HG03457 (cell line): ENCODE results near the gene BCAM.

Source experiments
- ATAC-seq: cut with Tn5 transposase; IDR thresholded peaks from one replicate; pipeline ENCODE4 v1.9.1; 2021; ENCODE audit warnings: moderate number of reproducible peaks; ENCODE audit not compliant: unreplicated experiment

BCAM gene

DNA sequence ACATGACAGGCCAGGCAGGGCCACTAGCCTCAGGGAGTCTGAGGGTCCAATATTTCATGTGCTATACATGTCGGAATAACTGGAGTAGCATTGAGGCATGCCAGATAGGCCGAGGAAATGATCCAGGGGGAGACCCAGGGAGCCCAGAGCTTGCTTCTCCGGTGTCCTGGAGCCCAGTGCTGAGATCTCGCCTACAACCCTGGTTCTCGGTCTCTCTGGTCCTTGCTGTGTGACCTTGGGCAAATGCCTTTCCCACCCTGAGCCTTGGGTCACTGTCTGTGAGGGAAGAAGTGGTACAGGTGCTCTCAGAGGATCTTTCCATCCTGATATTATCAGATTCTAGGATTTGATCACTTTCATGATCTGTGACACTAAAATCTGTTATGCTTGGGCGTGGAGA, 19.9 kb upstream of the BCAM start:
- no peak for ATAC-seq

DNA sequence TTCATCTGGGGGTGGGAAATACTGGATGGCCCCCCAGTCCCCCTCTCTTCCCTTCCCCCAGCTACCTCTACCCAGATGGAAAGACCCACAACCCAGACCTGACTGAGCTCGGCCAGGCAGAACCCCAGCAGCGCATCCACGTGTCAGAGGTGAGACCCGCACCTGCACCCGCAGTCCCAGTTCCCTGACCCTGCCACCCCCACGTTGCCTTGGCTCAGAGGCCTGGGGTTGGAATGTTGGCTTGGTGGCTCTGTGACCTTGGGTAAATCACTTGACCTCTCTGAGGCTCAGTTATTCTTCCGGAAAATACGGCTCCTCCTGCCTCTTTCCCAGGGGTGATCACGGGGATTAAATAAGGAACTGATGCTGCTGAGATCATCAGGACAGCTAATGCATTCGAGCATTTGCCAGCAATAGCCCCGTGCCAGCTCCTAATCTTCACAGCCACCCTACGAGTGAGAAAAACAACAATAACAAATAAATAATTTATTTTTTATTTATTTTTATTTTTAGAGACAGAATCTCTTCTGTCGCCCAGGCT, 18.9 kb upstream of the BCAM start:
- no peak for ATAC-seq

DNA sequence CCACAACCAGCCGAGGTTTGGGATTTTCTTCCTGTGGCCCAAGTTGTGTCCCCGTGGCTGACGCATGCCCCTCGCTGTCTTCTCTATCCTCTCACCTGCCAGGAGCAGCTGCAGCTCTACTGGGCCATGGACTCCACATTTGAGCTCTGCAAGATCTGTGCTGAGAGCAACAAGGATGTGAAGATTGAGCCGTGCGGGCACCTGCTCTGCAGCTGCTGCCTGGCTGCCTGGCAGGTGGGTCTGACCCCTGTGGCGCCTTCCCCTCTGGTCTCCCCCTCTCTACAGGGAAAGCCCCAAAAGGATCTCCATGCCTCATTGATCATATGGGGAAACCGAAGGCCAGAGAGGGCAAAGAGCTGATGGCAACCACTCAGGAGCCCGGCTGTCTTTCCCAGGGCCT, 16.6 kb upstream of the BCAM start:
- ATAC-seq, result no peak

DNA sequence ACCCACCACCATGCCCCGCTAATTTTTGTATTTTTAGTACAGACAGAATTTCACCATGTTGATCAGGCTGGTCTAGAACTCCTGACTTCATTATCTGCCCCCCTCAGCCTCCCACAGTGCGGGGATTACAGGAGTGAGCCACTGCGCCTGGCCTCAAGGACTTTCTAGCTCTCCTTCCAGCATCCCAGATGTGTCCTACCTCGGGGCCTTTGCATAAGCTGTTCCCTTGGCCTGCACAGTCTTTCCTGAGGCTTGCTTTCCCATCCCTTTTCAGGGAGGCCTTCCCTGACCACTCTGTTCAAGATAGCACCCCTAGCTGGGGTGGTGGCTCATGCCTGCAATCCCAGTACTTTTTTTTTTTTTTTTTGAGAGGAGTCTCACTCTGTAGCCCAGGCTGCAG, 14.3 kb upstream of the BCAM start:
- ATAC-seq, result no peak

DNA sequence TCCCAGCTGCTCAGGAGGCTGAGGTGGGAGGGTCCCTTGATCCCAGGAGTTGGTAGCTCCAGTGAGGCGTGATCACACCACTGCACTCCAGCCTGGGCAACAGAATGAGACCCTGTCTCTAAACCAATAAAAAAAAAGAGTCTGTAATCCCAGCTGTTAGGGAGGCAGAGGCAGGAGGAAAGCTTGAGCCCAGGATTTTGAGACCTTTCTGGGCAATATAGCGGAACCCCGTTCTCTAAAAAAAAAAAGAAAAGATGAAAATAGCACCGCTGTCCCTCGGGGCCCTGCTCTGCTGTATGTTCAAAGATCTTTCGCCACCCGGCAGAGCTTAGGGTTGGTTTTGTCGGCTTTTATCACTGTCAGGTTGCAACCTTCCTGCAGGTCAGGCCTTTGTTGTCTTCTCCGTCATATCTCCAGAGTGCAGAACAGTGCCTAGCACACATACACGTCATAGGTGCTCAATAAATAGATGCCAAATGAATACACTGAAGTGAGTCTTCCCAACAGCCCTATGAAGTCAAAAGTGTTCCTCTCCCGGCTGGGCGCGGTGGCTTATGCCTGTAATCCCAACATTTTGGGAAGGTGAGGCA, 13.4 kb upstream of the BCAM start:
- ATAC-seq, result no peak

DNA sequence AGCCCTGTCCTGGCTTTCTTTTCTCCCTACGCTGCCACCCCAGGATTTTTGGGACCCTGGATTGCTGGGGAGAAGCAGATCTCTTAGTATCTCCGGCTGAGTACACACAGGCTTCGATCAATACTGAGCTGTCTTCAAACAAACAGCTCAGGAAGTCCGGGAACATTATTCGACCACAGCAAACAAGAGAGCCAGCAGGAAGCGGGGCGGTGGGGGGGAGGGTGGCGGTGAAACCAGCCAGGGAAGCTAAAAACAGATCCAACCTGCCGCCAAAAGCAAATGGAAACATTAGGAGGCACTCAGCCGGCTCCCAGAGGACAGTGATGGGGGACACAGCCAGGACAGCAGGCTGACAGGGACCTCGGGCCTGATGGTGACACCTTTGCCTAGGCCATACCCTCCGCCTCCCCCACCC, 12.2 kb upstream of the BCAM start:
- ATAC-seq, result no peak

DNA sequence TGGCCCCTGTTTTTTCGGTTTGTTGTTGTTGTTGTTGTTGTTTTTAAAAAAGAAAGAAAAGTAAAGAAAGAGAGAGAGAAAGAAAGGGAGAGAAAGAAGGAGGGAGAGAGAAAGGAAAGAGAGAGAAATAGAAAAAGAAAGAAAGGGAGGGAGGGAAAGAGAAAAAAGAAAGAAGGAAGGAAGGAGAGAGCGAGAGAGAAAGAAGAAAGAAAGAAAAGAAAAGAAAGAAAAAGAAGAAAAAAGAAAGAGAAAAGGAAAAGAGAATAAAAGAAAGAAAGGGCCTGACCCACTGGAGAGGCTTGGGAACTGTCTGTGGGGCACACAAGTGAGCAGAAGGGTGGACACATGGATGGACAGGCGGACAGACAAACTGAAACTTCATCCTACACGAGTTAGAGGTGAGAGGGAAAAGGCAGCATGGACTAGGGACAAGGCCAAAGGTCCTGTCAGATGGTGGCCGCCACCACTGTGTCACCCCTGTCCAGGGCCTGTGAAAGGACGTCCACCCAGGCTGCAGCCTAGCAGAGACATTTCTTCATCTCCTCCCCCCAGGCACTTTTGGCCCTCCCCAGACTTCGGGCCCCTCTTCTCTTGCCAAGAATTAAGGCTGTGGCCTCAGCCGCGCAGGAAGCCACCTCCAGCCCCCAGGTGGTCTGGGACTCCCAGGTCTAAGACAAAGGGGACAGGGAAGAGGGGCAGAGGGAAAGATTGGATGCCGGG, 9.1 kb upstream of the BCAM start:
- no peak for ATAC-seq

DNA sequence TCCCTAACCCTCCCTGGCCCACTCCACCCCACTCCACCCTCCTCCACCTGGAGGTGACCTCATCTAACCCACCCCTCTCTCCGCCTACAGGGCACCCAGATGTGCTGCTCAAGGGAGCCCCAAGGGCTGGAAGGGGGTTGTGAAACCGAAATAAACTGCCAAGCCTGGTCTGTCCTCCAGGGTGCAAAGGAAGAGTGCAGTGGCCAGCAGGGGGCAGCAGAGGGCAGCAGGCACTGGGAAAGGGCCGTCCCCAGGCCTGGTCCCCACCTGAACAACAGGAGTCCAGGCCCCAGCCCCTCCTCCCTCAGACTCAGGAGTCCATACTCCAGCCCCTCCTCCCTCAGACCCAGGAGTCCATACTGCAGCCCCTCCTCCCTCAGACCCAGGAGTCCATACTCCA, 8.4 kb upstream of the BCAM start:
- ATAC-seq, result no peak

DNA sequence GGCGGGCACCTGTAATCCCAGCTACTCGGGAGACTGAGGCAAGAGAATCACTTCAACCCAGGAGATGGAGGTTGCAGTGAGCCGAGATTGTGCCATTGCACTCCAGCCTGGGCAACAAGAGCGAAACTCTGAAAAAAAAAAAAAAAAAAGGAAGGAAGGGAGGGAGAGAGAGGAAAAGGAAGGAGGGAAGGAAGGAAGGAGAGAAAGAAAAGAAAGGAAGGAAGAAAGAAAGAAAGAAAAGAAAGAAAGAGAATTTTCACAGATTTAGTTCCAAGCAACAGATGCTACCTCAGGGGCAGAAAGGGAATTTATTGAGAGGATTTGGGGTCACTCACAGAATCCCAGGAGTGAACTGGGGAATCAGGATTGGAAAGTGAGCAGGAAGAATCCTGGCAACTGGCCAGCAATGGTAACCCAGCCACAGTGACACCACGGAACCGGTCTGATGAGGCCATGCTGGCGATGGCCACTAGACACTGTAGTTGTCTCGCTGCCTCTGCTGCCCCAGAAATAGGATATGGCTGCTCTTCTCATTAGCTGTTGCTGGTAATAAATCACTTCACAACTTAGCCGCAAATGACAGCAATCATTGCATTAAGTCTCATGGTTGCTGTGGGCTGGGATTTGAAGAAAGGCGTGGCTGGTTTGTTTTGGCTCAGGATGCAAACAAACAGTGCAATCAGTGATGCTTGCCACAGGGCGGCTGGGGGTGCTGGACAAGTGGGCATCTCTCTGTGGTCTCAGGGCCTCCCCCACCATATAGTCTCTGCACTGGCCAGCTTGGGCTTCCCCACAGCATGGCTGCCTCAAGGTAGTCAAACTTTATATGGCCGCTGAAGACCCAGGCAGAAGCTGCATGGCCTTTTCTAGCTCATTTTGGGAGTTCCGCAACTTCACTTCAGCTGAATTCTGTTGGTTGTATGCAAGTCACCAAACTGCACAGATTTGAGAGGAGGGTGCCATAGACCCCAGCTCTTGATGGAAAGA, 5.2 kb upstream of the BCAM start:
- ATAC-seq, result no peak

DNA sequence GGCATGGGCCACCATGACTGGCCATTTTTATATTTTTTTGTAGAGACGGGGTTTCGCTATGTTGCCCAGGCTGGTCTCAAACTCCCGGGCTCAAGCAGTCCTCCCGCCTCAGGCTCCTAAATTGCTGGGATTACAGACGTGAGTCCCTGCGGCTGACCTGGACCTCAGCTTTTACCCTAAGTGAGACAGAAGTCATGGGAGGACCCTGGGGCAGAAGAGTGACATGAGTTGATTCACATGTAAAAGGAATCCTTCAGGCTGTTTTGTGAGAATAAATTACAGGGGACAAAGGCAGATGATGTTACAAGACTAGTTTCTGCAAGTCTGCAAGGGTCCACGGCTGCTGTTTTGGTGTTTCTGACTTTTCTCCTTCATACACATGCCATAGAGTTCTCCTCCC, 2.6 kb upstream of the BCAM start:
- no peak for ATAC-seq

DNA sequence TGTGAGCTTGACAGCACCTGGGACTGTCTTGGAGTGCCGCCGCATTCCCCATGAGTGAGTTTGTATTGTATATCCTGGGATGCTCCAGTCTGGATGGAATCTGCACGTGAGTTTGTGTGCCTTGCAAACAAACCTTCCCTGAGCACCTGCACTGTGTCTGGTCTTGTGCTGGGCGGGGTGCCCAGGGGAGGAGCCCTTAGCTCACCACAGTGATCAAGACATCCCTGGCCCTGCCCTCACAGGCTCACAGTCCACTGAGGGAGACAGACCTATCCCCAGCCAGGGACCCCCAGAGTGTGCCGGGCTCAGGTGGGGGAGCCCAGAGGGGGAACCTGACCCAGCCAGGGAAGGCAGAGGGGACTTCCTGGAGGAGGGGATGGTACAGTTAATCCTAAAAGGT, 1.7 kb upstream of the BCAM start:
- ATAC-seq, result no peak

DNA sequence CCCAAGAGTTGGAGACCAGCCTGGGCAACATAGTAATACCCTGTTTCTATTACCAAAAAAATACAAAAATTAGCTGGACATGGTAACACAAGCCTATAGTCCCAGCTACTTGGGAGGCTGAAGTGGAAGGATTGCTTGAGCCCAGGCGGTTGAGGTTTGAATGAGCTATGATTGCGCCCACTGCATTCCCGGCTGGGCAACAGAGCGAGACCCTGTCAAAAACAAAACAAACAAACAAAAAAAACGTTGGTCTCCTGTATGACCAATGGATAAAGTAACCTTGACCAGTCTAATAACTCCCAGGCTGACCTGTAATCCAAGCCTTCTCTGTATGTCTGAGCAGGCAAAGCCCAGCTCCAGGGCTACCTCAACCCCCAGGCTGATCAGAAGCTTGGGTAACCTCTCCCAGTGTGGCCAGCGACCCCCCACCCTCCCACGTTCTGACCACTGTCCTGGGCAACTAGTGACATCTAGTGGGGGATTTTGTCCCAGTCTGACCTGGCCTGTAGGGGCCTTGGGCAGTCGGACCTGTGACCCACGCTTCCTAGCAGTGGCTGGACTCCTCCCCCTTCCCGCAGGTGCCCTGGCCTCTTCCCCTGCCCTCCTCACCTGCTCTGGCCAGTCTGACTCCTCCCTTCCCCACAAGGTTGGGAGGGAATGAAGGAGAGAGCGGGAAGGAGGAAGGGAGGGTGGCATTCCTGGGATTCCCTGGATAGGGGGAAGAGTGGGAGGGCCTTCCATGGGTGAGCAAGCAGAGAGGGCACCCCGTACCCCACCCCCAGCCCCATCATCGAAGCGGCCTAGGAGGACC, 1.0 kb upstream of the BCAM start:
- no peak for ATAC-seq

DNA sequence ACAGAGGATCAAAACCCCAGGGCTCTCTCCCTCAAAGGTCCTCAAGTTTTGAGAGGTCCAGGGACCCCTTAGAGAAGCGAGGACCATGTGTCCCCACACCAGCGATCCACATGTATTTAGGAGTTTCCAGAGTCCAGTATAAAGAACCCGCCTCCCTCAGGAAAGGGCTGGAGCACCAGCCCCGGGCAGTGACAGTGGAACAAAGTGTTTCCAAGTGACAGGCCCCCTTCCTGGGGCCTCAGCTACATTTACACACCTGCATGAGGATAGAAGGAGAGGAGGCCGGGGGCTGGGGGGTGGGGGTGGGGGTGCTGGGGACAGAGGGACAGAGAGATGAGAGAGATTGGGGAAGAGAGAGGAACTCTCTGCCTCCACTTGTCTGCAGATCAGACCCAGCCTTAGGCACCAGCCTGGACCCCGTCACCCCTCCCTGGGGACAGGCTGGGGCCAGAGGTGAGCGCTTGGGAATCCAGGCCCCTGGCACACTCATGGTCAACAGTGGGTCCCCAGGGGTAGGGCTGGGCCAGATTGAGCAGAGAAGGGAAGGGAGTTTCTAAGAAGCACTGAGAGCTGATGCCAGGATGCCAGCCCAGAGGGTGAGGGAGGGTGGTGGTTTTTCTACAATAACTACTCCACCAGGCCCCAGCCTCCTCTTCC, 802 bp downstream of the BCAM start:
- no peak for ATAC-seq

DNA sequence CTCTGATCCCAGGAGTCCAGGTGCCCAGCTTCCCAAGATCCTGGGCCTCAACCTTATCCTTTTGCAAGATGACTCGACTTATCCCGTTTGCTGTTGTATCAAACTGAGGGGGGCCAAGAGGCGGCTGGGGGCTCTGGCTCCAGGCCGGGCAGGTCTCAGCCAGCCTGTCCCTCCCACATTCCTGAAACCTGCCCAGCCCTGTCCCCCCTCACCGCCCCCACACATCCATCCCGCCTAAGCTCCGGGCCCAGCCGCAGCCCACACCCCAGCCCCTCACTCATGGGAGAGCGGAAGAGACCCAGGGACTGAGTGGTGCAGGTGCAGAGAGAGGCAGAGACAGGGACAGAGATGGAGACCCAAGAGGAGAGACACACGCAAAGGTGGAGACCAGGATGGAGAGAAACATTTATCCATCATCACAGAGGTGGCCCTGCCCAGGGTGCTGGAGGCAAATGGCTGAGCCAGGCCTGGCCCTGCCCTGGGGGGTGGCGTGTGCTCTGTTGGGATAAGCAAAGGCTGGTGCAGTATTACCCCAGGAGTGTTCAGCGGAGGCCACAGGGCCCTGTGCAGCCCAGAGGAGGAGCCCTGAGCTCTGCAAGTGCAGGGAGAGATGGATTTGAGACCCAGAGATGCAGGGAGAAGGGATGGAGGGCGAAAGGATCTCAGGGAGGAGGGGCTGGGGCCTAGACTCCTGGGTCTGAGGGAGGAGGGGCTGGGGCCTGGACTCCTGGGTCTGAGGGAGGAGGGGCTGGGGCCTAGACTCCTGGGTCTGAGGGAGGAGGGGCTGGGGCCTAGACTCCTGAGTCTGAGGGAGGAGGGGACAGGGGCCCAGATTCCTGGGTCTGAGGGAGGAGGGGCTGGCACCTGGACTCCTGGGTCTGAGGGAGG, 1.6 kb downstream of the BCAM start:
- no peak for ATAC-seq

DNA sequence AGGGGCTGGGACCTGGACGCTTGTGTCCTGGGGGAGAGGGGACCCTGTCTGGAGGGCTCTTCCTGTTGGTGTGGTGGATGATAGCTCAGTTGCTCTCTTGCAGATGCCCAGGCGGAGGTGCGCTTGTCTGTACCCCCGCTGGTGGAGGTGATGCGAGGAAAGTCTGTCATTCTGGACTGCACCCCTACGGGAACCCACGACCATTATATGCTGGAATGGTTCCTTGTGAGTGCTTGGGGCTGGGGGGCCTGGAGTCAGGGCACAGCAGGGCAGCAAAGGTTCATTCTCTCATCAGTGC, 2.2 kb downstream of the BCAM start:
- ATAC-seq, result no peak

DNA sequence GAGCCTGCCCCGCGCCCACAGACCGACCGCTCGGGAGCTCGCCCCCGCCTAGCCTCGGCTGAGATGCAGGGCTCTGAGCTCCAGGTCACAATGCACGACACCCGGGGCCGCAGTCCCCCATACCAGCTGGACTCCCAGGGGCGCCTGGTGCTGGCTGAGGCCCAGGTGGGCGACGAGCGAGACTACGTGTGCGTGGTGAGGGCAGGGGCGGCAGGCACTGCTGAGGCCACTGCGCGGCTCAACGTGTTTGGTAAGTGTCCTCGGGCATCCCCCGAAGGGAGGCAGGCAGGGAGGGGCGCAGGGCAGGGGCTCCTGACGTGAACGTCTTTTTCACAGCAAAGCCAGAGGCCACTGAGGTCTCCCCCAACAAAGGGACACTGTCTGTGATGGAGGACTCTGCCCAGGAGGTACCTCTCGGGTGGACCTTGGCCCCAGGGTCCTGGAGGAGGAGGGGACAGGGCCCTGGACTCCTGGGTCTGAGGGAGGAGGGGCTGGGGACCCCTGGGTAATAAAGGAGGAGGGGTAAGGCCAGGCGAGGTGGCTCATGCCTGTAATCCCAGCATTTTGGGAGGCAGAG, 3.3 kb downstream of the BCAM start:
- ATAC-seq, result no peak

DNA sequence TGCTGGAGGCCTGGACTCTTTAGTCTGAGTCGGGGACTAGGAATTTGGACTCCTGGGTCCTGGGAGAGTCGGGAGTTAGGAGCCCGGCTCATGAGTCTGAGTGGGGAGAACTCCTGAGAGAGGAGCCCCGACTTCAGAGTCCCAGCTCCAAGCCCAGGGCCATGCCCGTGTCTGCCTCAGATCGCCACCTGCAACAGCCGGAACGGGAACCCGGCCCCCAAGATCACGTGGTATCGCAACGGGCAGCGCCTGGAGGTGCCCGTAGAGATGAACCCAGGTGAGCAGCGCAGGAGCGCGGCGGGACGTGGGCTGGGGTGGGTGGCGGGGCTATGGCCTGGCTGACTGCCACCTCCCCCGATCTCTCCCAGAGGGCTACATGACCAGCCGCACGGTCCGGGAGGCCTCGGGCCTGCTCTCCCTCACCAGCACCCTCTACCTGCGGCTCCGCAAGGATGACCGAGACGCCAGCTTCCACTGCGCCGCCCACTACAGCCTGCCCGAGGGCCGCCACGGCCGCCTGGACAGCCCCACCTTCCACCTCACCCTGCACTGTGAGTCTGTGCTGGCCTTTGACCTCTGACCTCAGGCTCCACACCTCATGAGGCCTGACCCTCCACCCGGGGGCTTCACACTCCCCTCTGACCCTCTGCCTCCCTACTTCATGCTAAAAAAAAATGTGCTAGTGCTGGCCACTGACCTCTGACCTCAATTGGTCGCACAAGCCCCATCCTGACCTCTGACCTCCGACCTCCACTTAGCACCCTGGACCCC, 4.4 kb downstream of the BCAM start:
- ATAC-seq, result no peak

DNA sequence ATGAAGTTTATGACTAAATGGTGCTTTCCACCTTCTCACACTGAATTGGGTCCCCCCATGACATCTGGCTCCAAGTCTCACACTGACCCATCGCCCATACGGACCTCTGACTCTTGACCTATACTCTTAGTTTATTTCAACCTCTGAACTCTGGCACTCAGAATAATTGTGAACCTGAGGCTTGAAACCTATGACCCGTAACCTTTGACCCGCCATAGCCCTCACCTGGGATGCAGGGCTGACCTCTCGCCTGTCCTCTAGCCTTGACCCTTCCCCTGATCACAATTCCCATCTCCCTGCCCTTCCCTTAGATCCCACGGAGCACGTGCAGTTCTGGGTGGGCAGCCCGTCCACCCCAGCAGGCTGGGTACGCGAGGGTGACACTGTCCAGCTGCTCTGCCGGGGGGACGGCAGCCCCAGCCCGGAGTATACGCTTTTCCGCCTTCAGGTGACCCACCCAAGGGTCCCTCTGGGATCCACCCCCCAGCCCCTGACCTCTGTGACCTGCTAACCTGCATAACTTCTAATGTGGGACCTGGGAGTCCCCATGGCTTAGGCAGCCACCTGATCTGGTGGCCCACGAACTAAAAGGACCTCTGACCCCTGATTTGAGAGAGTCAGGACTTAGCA, 5.1 kb downstream of the BCAM start:
- no peak for ATAC-seq
